Calu3 (cell line): Measurements from ENCODE around the gene TTC9. TPM values are rescaled to one million over a fixed set of nuclear protein-coding genes. Genes with fewer than 3 reads are reported as not detected.

Experiments used
- BruUV-seq: library from RNA; stranded (reverse); fragments of 400-500 nt; replicated peaks from 2 replicates; lab custom pipeline; 2021; lab: Mats Ljungman, UMichigan
- CTCF ChIA-PET: fragments of 300-600 bp; sonication (Branson Sonifier 250); formaldehyde crosslinking; loops from one replicate; lab custom pipeline; 2022; ENCODE audit warnings: antibody characterized with exemption; lab: Charles Lee
- DNase-seq: peaks from one replicate; pipeline ENCODE4 v3.0.0; 2022
- H3K27ac Mint-ChIP-seq: one replicate; pipeline ENCODE4 v1.8.0; 2022; ENCODE audit warnings: mixed read lengths; ENCODE audit not compliant: unreplicated experiment
- H3K27me3 Mint-ChIP-seq: one replicate; pipeline ENCODE4 v1.8.0; 2022; ENCODE audit warnings: mixed read lengths; ENCODE audit not compliant: unreplicated experiment
- H3K36me3 Mint-ChIP-seq: one replicate; pipeline ENCODE4 v1.8.0; 2022; ENCODE audit warnings: mild to moderate bottlenecking, moderate library complexity, mixed read lengths; ENCODE audit not compliant: insufficient read depth, unreplicated experiment
- H3K4me1 Mint-ChIP-seq: one replicate; pipeline ENCODE4 v1.8.0; 2022; ENCODE audit warnings: mild to moderate bottlenecking, low read depth, mixed read lengths; ENCODE audit not compliant: unreplicated experiment
- H3K4me3 Mint-ChIP-seq: one replicate; pipeline ENCODE4 v1.8.0; 2022; ENCODE audit warnings: mild to moderate bottlenecking, low read depth, moderate library complexity, mixed read lengths; ENCODE audit not compliant: unreplicated experiment
- H3K9me3 Mint-ChIP-seq: one replicate; pipeline ENCODE4 v1.8.0; 2022; ENCODE audit warnings: low read depth, mixed read lengths; ENCODE audit not compliant: unreplicated experiment
- intact Hi-C: fragments of 100-400 bp; cut with micrococcal nuclease; formaldehyde crosslinking; loops from one replicate; pipeline ENCODE4 v1.10.0; 2022; ENCODE audit not compliant: unreplicated experiment
- total RNA-seq: library from RNA; stranded (reverse); gene quantifications from 2 replicates; pipeline ENCODE4 v1.2.3, GENCODE V29; 2022
- TF ChIP-seq, protein P1 (sequence below): fragments of 200-600 bp; IDR thresholded peaks from one replicate; pipeline ENCODE4 v1.8.0; 2022; ENCODE audit warnings: antibody characterized with exemption; ENCODE audit not compliant: unreplicated experiment

Gene TTC9
- total RNA-seq, 1 experiment from 2014 or later: 9.8 TPM

- no TSS peak for BruUV-seq
- TF ChIP-seq, protein P1, sequence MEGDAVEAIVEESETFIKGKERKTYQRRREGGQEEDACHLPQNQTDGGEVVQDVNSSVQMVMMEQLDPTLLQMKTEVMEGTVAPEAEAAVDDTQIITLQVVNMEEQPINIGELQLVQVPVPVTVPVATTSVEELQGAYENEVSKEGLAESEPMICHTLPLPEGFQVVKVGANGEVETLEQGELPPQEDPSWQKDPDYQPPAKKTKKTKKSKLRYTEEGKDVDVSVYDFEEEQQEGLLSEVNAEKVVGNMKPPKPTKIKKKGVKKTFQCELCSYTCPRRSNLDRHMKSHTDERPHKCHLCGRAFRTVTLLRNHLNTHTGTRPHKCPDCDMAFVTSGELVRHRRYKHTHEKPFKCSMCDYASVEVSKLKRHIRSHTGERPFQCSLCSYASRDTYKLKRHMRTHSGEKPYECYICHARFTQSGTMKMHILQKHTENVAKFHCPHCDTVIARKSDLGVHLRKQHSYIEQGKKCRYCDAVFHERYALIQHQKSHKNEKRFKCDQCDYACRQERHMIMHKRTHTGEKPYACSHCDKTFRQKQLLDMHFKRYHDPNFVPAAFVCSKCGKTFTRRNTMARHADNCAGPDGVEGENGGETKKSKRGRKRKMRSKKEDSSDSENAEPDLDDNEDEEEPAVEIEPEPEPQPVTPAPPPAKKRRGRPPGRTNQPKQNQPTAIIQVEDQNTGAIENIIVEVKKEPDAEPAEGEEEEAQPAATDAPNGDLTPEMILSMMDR: no peak
- H3K36me3 Mint-ChIP-seq: no peaks in the 10 kb centered on the region
- no peaks in the 10 kb centered on the region for H3K9me3 Mint-ChIP-seq
- H3K27ac Mint-ChIP-seq: no peak overlapping the region
- H3K4me3 Mint-ChIP-seq: no peak overlapping the region
- no peaks in the 10 kb centered on the region for H3K27me3 Mint-ChIP-seq
- CTCF ChIA-PET: interaction anchor here (0.7 kb wide), 1 partner anchor 25 kb away, joined by 6 read pairs; no protein-coding TSS in a partner anchor
- no peak for DNase-seq
- intact Hi-C loops: no loop called here
- peaks cover 14% of the 10 kb centered on the region for H3K4me1 Mint-ChIP-seq
Measured at GRCh38 chr14:70654632-70655031, 12.9 kb downstream of the TTC9 start.

DNA sequence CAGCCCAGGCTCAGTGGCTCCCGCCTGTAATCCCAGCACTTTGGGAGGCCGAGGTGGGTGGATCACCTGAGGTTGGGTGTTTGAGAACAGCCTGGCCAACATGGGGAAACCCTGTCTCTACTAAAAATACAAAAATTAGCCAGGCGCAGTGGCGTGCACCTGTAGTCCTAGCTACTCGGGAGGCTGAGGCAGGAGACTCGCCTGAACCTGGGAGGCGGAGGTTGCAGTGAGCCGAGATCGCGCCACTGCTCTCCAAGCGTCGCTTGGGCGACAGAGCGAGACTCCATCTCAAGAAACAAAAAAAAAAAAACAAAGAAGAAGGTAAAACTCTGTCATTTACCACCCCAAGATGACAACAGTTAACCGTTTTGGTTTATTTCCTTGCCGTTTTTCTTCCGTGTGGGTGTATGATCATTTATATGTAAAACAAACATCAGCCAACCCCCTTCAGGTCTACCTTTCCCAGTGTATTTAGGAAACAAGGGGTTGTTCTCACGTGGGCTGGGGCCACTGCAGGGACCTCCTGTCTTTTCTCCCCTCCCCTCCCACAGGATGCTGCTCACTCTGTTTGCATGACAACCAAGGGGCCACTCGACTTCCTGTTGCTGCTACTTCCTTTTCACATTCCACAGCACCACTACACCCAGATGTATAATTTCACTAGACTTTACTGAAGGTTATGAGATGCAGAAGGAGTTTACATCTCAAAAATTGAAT is 13.6 kb downstream of the TTC9 start:
- Mint-ChIP-seq H3K4me3 (no peak overlapping the region), H3K4me1 (peaks cover 14% of the 10 kb centered on the region), H3K9me3 (no peaks in the 10 kb centered on the region), H3K27ac (no peak overlapping the region), H3K36me3 (no peaks in the 10 kb centered on the region), H3K27me3 (no peaks in the 10 kb centered on the region)
- intact Hi-C loops: no loop called here
- CTCF ChIA-PET: no interaction called here
- BruUV-seq: no TSS peak
- DNase-seq: peak; percentile 31
- TF ChIP-seq, protein P1: no peak

DNA sequence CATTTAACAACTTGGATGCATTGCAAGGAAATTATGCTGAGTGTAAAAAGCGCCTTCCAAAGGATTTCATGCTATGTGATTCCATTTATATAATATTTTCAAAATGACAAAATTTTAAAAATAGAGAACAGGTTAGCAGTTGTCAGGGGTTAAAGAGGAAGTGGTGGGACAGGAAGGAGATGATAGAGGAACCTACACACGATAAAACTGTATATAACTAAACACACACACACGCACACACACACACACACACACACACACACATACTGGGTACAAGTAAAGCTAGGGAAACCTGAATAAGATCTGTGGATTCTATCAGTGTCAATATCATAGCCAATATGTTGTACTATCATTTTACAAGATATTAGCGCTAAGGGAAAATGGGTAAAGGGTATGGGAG is 17.2 kb downstream of the TTC9 start:
- Mint-ChIP-seq H3K36me3 (peaks cover 3% of the 10 kb centered on the region), H3K4me3 (no peak overlapping the region), H3K27ac (no peak overlapping the region), H3K9me3 (no peaks in the 10 kb centered on the region), H3K4me1 (peaks cover 45% of the 10 kb centered on the region), H3K27me3 (no peaks in the 10 kb centered on the region)
- BruUV-seq: no TSS peak
- CTCF ChIA-PET: no interaction called here
- intact Hi-C loops: no loop called here
- TF ChIP-seq, protein P1: no peak
- no peak for DNase-seq

DNA sequence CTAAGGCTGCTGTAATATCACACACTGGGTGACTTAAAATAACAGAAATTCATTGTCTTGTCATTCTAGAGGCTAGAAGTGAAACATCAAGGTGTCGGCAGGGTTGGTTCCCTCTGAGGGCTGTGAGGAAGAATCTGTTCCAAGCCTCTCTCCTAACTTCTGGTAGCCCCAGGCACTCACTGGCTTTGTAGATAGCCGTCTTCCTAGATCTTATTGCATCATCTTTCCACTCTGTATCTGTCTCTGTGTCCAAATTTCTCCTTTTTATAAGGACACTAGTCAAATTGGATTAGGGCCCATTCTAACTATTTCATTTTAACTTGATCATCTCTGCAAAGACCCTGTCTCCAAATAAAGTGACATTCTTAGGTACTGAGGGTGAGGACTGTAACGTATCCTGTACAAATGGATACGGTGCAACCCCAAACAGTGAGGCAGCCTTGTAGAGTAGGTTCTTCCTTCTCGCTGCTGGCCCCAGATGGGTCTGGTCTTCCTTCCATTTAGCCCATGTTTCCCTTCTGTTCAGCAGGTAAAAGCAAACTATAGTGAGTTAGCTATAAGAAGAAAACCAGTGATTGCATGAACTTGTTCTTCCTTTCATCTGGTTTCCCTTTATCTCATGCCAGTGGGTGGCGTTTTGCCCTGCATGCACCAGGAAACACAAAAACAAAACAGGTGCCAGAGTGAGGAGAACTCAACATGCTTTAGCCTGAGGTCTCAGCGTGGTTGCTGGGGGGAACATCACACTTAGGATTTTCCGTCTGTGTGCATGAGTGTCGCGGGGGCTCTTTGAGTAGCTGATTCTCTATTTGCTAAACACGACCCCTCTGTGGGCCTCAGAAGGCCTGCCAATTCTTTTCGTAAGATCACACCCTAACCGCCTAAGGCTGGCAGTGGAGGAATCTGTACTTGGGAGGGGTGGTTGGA is 19.5 kb downstream of the TTC9 start:
- H3K36me3 Mint-ChIP-seq: peaks cover 15% of the 10 kb centered on the region
- peak overlapping the region; percentile 14 for H3K27ac Mint-ChIP-seq
- H3K4me1 Mint-ChIP-seq: peaks cover 54% of the 10 kb centered on the region

More for the DNA sequence above, 19.5 kb downstream of the TTC9 start:
- H3K4me3 Mint-ChIP-seq: no peak overlapping the region
- CTCF ChIA-PET: no interaction called here
- no TSS peak for BruUV-seq
- intact Hi-C loops: loop anchor here (5.0 kb wide), 1 partner anchor 46 kb away; no protein-coding TSS in a partner anchor
- H3K27me3 Mint-ChIP-seq: no peaks in the 10 kb centered on the region
- DNase-seq: peak; percentile 16
- TF ChIP-seq, protein P1: peak; percentile 13
- no peaks in the 10 kb centered on the region for H3K9me3 Mint-ChIP-seq
